GM19035 (cell line): ENCODE data around the gene PCDH19.
"Not testable (repeated sequence)": the region's sequence is repeated elsewhere in the genome, so short reads cannot be mapped to it uniquely, and the experiment has no call there.

Experiments
- ATAC-seq: cut with Tn5 transposase; IDR thresholded peaks from one replicate; pipeline ENCODE4 v1.9.1; 2021; ENCODE audit not compliant: unreplicated experiment

Gene PCDH19

GRCh38 chrX:100409610-100410590 is at the start of gene PCDH19:
TSS of gene PCDH19 (minus strand) at chrX:100410273. CDS start at chrX:100408597, 1,676 bp downstream.
- no peak for ATAC-seq

- no peak for ATAC-seq
Measured at GRCh38 chrX:100449696-100450608, 39.9 kb upstream of the PCDH19 start.

- ATAC-seq, result no peak
Measured at GRCh38 chrX:100447655-100448397, 37.8 kb upstream of the PCDH19 start.

- no peak for ATAC-seq
Measured at GRCh38 chrX:100445593-100445992, 35.5 kb upstream of the PCDH19 start.

- not testable (repeated sequence) for ATAC-seq
Measured at GRCh38 chrX:100441321-100441720, 31.2 kb upstream of the PCDH19 start.

- no peak for ATAC-seq
Measured at GRCh38 chrX:100440006-100440405, 29.9 kb upstream of the PCDH19 start.

GRCh38 chrX:100435726-100436125 is 25.7 kb upstream of the PCDH19 start:
- ATAC-seq, result no peak

- no peak for ATAC-seq
Measured at GRCh38 chrX:100424012-100424411, 13.9 kb upstream of the PCDH19 start.

GRCh38 chrX:100418556-100418955 is 8.5 kb upstream of the PCDH19 start:
- ATAC-seq, result no peak

GRCh38 chrX:100417681-100418080 is 7.6 kb upstream of the PCDH19 start:
- ATAC-seq, result no peak

GRCh38 chrX:100413229-100413628 is 3.2 kb upstream of the PCDH19 start:
- peak; percentile 76 for ATAC-seq

- no peak for ATAC-seq
Measured at GRCh38 chrX:100411802-100412715, 2.0 kb upstream of the PCDH19 start.

GRCh38 chrX:100410901-100411801 is 1.1 kb upstream of the PCDH19 start:
- no peak for ATAC-seq

- ATAC-seq, result no peak
Measured at GRCh38 chrX:100408713-100409609, 1.1 kb downstream of the PCDH19 start.

- ATAC-seq, result no peak
Measured at GRCh38 chrX:100407784-100408712, 2.0 kb downstream of the PCDH19 start.

- no peak for ATAC-seq
Measured at GRCh38 chrX:100407147-100407783, 2.8 kb downstream of the PCDH19 start.
